Measurements from ENCODE around the gene EEIG1. TPM values are rescaled to one million over a fixed set of nuclear protein-coding genes. Genes with fewer than 3 reads are reported as not detected.

Gene EEIG1
- total and polyA plus RNA-seq, 9 of the 15 experiments (the other 6 are each of a cell fraction or from before 2014, with no cell fraction given): 0.17 to 16.7 (median 3.6) TPM

DNA sequence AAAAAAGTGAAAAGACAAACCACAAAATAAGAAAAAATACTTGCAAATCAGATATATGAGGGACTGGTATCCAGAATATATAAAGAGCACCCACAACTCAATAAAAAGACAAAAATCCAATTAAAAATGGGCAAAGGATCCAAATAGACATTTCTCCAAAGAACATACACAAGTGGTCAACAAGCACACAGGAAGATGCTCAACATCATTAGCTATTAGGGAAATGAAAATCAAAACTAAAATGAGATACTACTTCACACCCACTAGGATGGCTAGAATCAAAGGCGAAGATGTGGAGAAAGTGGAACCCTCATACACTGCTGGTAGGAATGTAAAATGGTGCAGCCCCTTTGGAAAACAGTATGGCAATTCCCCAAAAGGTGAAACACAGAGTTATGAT is 22.1 kb downstream of the EEIG1 start:
- ChIA-PET POLR2A (no interaction called here), CTCF (ENCODE audit: low intra/inter-chr PET ratio) (no interaction called here)
- no peak overlapping the region for H2AFZ ChIP-seq (ENCODE audit: low read depth, low read length)
- no peaks in the 10 kb centered on the region for H3K36me3 ChIP-seq (ENCODE audit: control insufficient read depth, insufficient read depth, low read length)
- peaks cover 68% of the 10 kb centered on the region for H3K79me2 ChIP-seq (ENCODE audit: control insufficient read depth, insufficient read depth, low read length)
- no peak for DNase-seq (ENCODE audit: extremely low read depth in 1 of 4, low spot score in 3 of 4)
- H3K27me3 ChIP-seq (ENCODE audit: control insufficient read depth in 2 of 2, insufficient read depth in 2 of 2, low read length in 2 of 2): no peaks in the 10 kb centered on the region
- no peak for ATAC-seq
- no peak overlapping the region for H3K4me2 ChIP-seq (ENCODE audit: insufficient read depth, low read length)
- intact Hi-C loops (cut with micrococcal nuclease): no loop called here
- peak; percentile 29 for FAIRE-seq
- WGBS (ENCODE audit: insufficient coverage, low coverage, missing lambda C conversion rate): 92% methylated on average over 1 of the region's 1 CpG
- peaks cover 15% of the 10 kb centered on the region; the same call in 1 of the 2 replicates for H4K20me1 ChIP-seq (replicated peaks; ENCODE audit: control insufficient read depth, insufficient read depth, low read length)
- peaks cover 30 to 48% of the 10 kb centered on the region in 2 experiments for H3K4me1 ChIP-seq (replicated peaks in 1 of 2; ENCODE audit: control insufficient read depth in 2 of 2, insufficient read depth in 2 of 2, low read length in 2 of 2)
- no peak overlapping the region for H3K27ac ChIP-seq (ENCODE audit: extremely low read depth, low read depth, low read length)
- TF ChIP-seq STAT5B (CRISPR knock-in tag; IDR thresholded peaks at IDR 0.05): no peak
- peak; percentile 63; the same call in 1 of the 2 replicates for TF ChIP-seq BCOR (IDR thresholded peaks at IDR 0.05)
- TF ChIP-seq SMARCA5 (IDR thresholded peaks at IDR 0.05): 0 out of 2 replicates have a peak, but pooled peaks have one; percentile 33
- 0 out of 4 replicates have a peak, but pooled peaks of 1 of the 2 experiments have one; percentile 13 for TF ChIP-seq KDM1A (IDR thresholded peaks at IDR 0.05)
- no TSS peak for BruUV-seq (replicated peaks)
- in situ Hi-C loops (cut with MboI): no loop called here
- H3K9me3 ChIP-seq (replicated peaks; ENCODE audit: control insufficient read depth, insufficient read depth, low read depth, low read length): no peaks in the 10 kb centered on the region
- no peaks in the 10 kb centered on the region for H3K9me1 ChIP-seq (ENCODE audit: control insufficient read depth, insufficient read depth, low read length)
- H3K4me3 ChIP-seq: no peak overlapping the region
- H3K9ac ChIP-seq (ENCODE audit: insufficient read depth in 1 of 2, low read depth in 2 of 2, low read length in 2 of 2): no peak overlapping the region

DNA sequence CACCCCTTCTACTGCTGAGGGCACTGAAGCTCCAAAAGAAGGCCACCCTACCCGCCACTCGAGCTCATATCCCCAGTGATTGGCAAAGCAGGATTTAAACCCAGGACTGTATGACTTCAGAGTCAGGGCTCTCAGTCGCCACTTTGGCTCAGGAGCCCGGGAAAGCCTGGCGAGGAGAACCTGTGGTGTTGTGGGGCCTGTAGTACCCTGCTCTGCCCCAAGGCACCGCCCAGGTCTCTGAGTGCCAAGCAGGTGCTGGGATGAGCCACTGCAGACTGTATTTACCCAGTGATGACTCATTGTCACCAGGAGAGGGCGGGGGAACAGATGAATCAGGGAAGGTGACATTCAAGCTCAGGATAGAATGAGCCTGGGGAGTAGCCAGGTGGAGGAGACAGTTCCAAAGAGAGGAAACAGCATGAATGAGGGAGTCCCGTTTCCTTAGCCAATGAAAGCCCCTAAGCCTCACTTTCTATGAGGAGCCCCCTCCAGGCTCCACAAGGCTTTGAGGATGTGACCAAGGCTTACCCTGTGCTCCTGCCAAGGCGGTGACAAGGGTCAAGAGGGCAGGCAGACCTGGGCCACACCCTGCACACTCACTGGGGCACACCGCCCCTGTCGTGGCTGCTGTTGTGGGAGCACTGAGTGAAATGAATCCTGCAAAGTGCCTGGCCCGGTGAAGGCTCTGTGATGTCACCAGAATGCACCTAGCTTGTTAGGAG is 25.3 kb downstream of the EEIG1 start:
- Histone ChIP-seq H3K4me3 (no peak overlapping the region), H3K79me2 (ENCODE audit: control insufficient read depth, insufficient read depth, low read length) (peaks cover 52% of the 10 kb centered on the region)
- TF ChIP-seq PHB (CRISPR knock-in tag; IDR thresholded peaks at IDR 0.05) (no peak), ZNF778 (CRISPR knock-in tag; IDR thresholded peaks at IDR 0.05) (no peak), FOS (IDR thresholded peaks at IDR 0.05; ENCODE audit: extremely low read depth, insufficient read length) (peak; percentile 74), FOXA1 (IDR thresholded peaks at IDR 0.05; ENCODE audit: borderline replicate concordance) (0 out of 2 replicates have a peak, but pooled peaks have one; percentile 30)
- TF ChIP-seq, protein P1, sequence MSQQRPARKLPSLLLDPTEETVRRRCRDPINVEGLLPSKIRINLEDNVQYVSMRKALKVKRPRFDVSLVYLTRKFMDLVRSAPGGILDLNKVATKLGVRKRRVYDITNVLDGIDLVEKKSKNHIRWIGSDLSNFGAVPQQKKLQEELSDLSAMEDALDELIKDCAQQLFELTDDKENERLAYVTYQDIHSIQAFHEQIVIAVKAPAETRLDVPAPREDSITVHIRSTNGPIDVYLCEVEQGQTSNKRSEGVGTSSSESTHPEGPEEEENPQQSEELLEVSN (IDR thresholded peaks at IDR 0.05; ENCODE audit: borderline replicate concordance in 1 of 2, extremely low read depth in 1 of 2, insufficient read depth in 1 of 2, insufficient read length in 1 of 2, low read depth in 1 of 2, low read length in 1 of 2, poor library complexity in 1 of 2, severe bottlenecking in 1 of 2): no peak
- TF ChIP-seq, protein P2, sequence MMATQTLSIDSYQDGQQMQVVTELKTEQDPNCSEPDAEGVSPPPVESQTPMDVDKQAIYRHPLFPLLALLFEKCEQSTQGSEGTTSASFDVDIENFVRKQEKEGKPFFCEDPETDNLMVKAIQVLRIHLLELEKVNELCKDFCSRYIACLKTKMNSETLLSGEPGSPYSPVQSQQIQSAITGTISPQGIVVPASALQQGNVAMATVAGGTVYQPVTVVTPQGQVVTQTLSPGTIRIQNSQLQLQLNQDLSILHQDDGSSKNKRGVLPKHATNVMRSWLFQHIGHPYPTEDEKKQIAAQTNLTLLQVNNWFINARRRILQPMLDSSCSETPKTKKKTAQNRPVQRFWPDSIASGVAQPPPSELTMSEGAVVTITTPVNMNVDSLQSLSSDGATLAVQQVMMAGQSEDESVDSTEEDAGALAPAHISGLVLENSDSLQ (IDR thresholded peaks at IDR 0.05): peak; percentile 62

More for the DNA sequence above, 25.3 kb downstream of the EEIG1 start:
- H3K4me2 ChIP-seq (ENCODE audit: insufficient read depth, low read length): peak overlapping the region; percentile 30; the same call in 1 of the 2 replicates
- no peak overlapping the region for H3K27ac ChIP-seq (ENCODE audit: extremely low read depth, low read depth, low read length)
- FAIRE-seq (peak; percentile 82), ATAC-seq (peak; percentile 93), DNase-seq (ENCODE audit: extremely low read depth in 1 of 4, low spot score in 3 of 4) (peak; percentile 78 to 85 (median 78))
- H3K9me3 ChIP-seq (replicated peaks; ENCODE audit: control insufficient read depth, insufficient read depth, low read depth, low read length): no peaks in the 10 kb centered on the region
- intact Hi-C loops (cut with micrococcal nuclease) (loop anchor here (1.0 kb wide), 1 partner anchor 80 kb away; no protein-coding TSS in a partner anchor), in situ Hi-C loops (cut with MboI) (no loop called here)
- no TSS peak for BruUV-seq (replicated peaks)
- ChIA-PET POLR2A (interaction anchor here (0.6 to 3.0 kb wide), 7 partner anchors 9 to 263 kb away, joined by 3 to 18 read pairs (median 3); no protein-coding TSS in a partner anchor), CTCF (ENCODE audit: low intra/inter-chr PET ratio) (interaction anchor here (1.2 to 2.1 kb wide), 3 partner anchors 76 to 162 kb away, joined by 5 to 11 read pairs (median 5); no protein-coding TSS in a partner anchor)
- H3K36me3 ChIP-seq (ENCODE audit: control insufficient read depth, insufficient read depth, low read length): no peaks in the 10 kb centered on the region
- WGBS (ENCODE audit: insufficient coverage, low coverage, missing lambda C conversion rate): 19% methylated on average over 12 of the region's 12 CpGs
- peaks cover 26 to 45% of the 10 kb centered on the region in 2 experiments for H3K4me1 ChIP-seq (replicated peaks in 1 of 2; ENCODE audit: control insufficient read depth in 2 of 2, insufficient read depth in 2 of 2, low read length in 2 of 2)
- no peaks in the 10 kb centered on the region for H3K27me3 ChIP-seq (ENCODE audit: control insufficient read depth in 2 of 2, insufficient read depth in 2 of 2, low read length in 2 of 2)
- no peak overlapping the region for H2AFZ ChIP-seq (ENCODE audit: low read depth, low read length)
- peaks cover 11% of the 10 kb centered on the region; the same call in 1 of the 2 replicates for H4K20me1 ChIP-seq (replicated peaks; ENCODE audit: control insufficient read depth, insufficient read depth, low read length)
- peak overlapping the region in 1 of 2 experiments; percentile 49; a peak in 2 of 4 replicates for H3K9ac ChIP-seq (ENCODE audit: insufficient read depth in 1 of 2, low read depth in 2 of 2, low read length in 2 of 2)
- H3K9me1 ChIP-seq (ENCODE audit: control insufficient read depth, insufficient read depth, low read length): no peaks in the 10 kb centered on the region

Measured in K562 (cell line).